ENCODE data around the gene RUNX2. TPM values are rescaled to one million over a fixed set of nuclear protein-coding genes. Genes with fewer than 3 reads are reported as not detected.

The RUNX2 gene
- total and polyA plus RNA-seq, 2 of the 8 experiments (the other 6 are each of a cell fraction or from before 2014, with no cell fraction given), result 0.26 to 1.2 TPM

- Histone ChIP-seq H3K27me3 (replicated peaks in 1 of 4; ENCODE audit: control insufficient read depth in 3 of 4, extremely low read depth in 1 of 4, insufficient read depth in 3 of 4, low read length in 3 of 4) (no peaks in the 10 kb centered on the region), H3K14ac (ENCODE audit: insufficient read length) (no peak overlapping the region), H3K56ac (replicated peaks; ENCODE audit: insufficient read length, low read depth, low read length) (no peak overlapping the region), H3K4ac (replicated peaks; ENCODE audit: insufficient read length, low read depth, low read length) (no peak overlapping the region), H2AK5ac (ENCODE audit: low read depth, low read length) (no peak overlapping the region), H3K23me2 (ENCODE audit: low read depth, low read length) (no peaks in the 10 kb centered on the region; the same call in 1 of the 2 replicates), H2BK15ac (ENCODE audit: low read length) (no peak overlapping the region), H4K8ac (ENCODE audit: extremely low read depth, insufficient read depth, low read length) (no peak overlapping the region), H4K5ac (ENCODE audit: insufficient read length, low read depth, low read length) (no peak overlapping the region), H2AFZ (ENCODE audit: low read length) (no peak overlapping the region), H2BK12ac (ENCODE audit: low read depth, low read length) (no peak overlapping the region), H3K79me2 (ENCODE audit: control insufficient read depth in 1 of 2, insufficient read depth in 2 of 2, low read length in 2 of 2) (no peaks in the 10 kb centered on the region), H3K18ac (ENCODE audit: extremely low read depth, low read length) (no peak overlapping the region), H3K36me3 (ENCODE audit: control insufficient read depth in 2 of 4, insufficient read depth in 4 of 4, low read length in 3 of 4) (no peaks in the 10 kb centered on the region), H3K79me1 (ENCODE audit: low read depth, low read length) (no peaks in the 10 kb centered on the region), H2BK5ac (ENCODE audit: low read depth, low read length) (no peak overlapping the region), H3K23ac (ENCODE audit: insufficient read length) (no peak overlapping the region), H3K9me3 (ENCODE audit: insufficient read depth in 2 of 2, low read depth in 1 of 2, low read length in 1 of 2) (no peaks in the 10 kb centered on the region), H3K27ac (ENCODE audit: low read depth, low read length) (no peak overlapping the region), H3K4me1 (replicated peaks in 1 of 4; ENCODE audit: control insufficient read depth in 3 of 4, insufficient read depth in 4 of 4, low read length in 3 of 4) (no peaks in the 10 kb centered on the region; a peak in 2 of 7 replicates), H4K91ac (replicated peaks; ENCODE audit: insufficient read length, low read length) (no peak overlapping the region), H3K4me3 (ENCODE audit: extremely low read depth in 1 of 4, insufficient read depth in 2 of 4, low read depth in 3 of 4, low read length in 4 of 4) (no peak overlapping the region), H3K4me2 (ENCODE audit: insufficient read depth in 1 of 2, low read depth in 2 of 2, low read length in 2 of 2) (no peak overlapping the region), H4K20me1 (replicated peaks in 1 of 2; ENCODE audit: control insufficient read depth in 1 of 2, insufficient read depth in 2 of 2, low read length in 2 of 2) (no peaks in the 10 kb centered on the region), H3K9ac (replicated peaks in 1 of 4; ENCODE audit: extremely low read depth in 1 of 4, low read depth in 3 of 4, low read length in 3 of 4) (no peak overlapping the region), H2BK120ac (replicated peaks; ENCODE audit: low read depth, low read length) (no peak overlapping the region), H2BK20ac (ENCODE audit: low read length) (no peak overlapping the region)
- FAIRE-seq, result no peak
- CTCF ChIA-PET (ENCODE audit: partially characterized antibody), result interaction anchor here (2.4 kb wide), 1 partner anchor 24 kb away, joined by 5 read pairs; no protein-coding TSS in a partner anchor
- no peak for TF ChIP-seq SP1 (IDR thresholded peaks at IDR 0.05; ENCODE audit: low read depth, low read length)
- no peak for TF ChIP-seq POLR2A (IDR thresholded peaks at IDR 0.05; ENCODE audit: control extremely low read depth in 1 of 2, low read depth in 2 of 2, low read length in 2 of 2)
- TF ChIP-seq CTBP2 (IDR thresholded peaks at IDR 0.05; ENCODE audit: borderline replicate concordance, insufficient read depth, insufficient read length, low read length), result no peak
- no peak for TF ChIP-seq KDM4A (IDR thresholded peaks at IDR 0.05; ENCODE audit: low read depth, low read length, severe bottlenecking)
- TF ChIP-seq, protein P1, sequence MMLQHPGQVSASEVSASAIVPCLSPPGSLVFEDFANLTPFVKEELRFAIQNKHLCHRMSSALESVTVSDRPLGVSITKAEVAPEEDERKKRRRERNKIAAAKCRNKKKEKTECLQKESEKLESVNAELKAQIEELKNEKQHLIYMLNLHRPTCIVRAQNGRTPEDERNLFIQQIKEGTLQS (IDR thresholded peaks at IDR 0.05; ENCODE audit: insufficient read depth, low read depth, low read length), result no peak
- TF ChIP-seq SIN3A (conservative IDR thresholded peaks at IDR 0.05 in 1 of 2, IDR thresholded peaks at IDR 0.05 in 1 of 2; ENCODE audit: low read depth in 1 of 2, low read length in 2 of 2), result no peak
- no peak for TF ChIP-seq BCL11A (IDR thresholded peaks at IDR 0.05; ENCODE audit: low read depth in 2 of 2, low read length in 2 of 2)
- no peak for TF ChIP-seq PHF8 (conservative IDR thresholded peaks at IDR 0.05; ENCODE audit: low read depth, low read length)
- TF ChIP-seq CHD2 (IDR thresholded peaks at IDR 0.05; ENCODE audit: low read length), result no peak
- no peak for TF ChIP-seq NRF1 (IDR thresholded peaks at IDR 0.05; ENCODE audit: low read depth, low read length)
- no peak for TF ChIP-seq FOSL1 (IDR thresholded peaks at IDR 0.05; ENCODE audit: insufficient read depth, low read depth, low read length)
- no peak for TF ChIP-seq ASH2L (IDR thresholded peaks at IDR 0.05; ENCODE audit: low read length)
- no peak for TF ChIP-seq TCF12 (IDR thresholded peaks at IDR 0.05; ENCODE audit: low read depth, low read length)
- no peak for TF ChIP-seq KDM1A (IDR thresholded peaks at IDR 0.05; ENCODE audit: borderline replicate concordance, low read length)
- DNase-seq (ENCODE audit: low read depth in 1 of 2, low spot score in 2 of 2), result no peak
- POLR2A ChIA-PET (ENCODE audit: partially characterized antibody), result no interaction called here
- WGBS, 2 experiments (ENCODE audit: extremely low coverage in 1 of 2, insufficient coverage in 1 of 2, insufficient read length in 1 of 2, insufficient replicate concordance in 2 of 2, low coverage in 1 of 2, low lambda C conversion rate in 2 of 2, missing lambda C conversion rate in 1 of 2), result 94% methylated on average over 2 of the region's 2 CpGs; no CpG with 5 or more reads in 1 of the 2 experiments
Measured at GRCh38 chr6:45477278-45477677, 149.1 kb downstream of the RUNX2 start.

All from H1 (cell line).